A549 (cell line): ENCODE measurements around the gene KRTAP4-12.

Source experiments
- BHLHE40 ChIP-seq: IDR thresholded peaks from 2 replicates; pipeline ENCODE4 v1.6.1; 2012; ENCODE audit warnings: low read depth, low read length, inconsistent platforms
- HOXA7 ChIP-seq: fragments of 250-450 bp; sonication (Bioruptor Pico); IDR thresholded peaks from 2 replicates; pipeline ENCODE4 v1.5.0; 2020; ENCODE audit warnings: mild to moderate bottlenecking, moderate library complexity
- HOXB13 ChIP-seq: fragments of 250-450 bp; sonication (Bioruptor Pico); IDR thresholded peaks from 2 replicates; pipeline ENCODE4 v1.5.0; 2020; ENCODE audit warnings: low read depth, mild to moderate bottlenecking, moderate library complexity
- MAFK ChIP-seq: fragments of 450-650 bp; IDR thresholded peaks from 2 replicates; pipeline ENCODE4 v1.6.1; 2014; ENCODE audit not compliant: partially characterized antibody
- MYC ChIP-seq: IDR thresholded peaks from 2 replicates; pipeline ENCODE4 v1.6.1; 2012; ENCODE audit warnings: mild to moderate bottlenecking, inconsistent platforms, low read length, improper control_type of control experiment, borderline replicate concordance
- NFE2L2 ChIP-seq: fragments of 150-350 bp; conservative IDR thresholded peaks from 2 replicates; pipeline ENCODE4 v1.6.1; 2014; ENCODE audit warnings: low read length
- POLR2A ChIP-seq: IDR thresholded peaks from 2 replicates; pipeline ENCODE4 v1.6.1; 2012; ENCODE audit warnings: mild to moderate bottlenecking, low read length
- RCOR1 ChIP-seq: fragments of 150-350 bp; IDR thresholded peaks from 2 replicates; pipeline ENCODE4 v1.6.1; 2014; ENCODE audit warnings: antibody characterized with exemption, low read length, low read depth
- SREBF2 ChIP-seq: fragments of 450-650 bp; IDR thresholded peaks from 2 replicates; pipeline ENCODE4 v1.6.1; 2014; ENCODE audit warnings: mild to moderate bottlenecking, moderate library complexity
- ZC3H11A ChIP-seq: fragments of 450-650 bp; IDR thresholded peaks from 2 replicates; pipeline ENCODE4 v1.6.1; 2014; ENCODE audit warnings: antibody characterized with exemption, mild to moderate bottlenecking
- TF ChIP-seq, protein P1 (sequence below): fragments of >200 bp; sonication (Bioruptor Twin); formaldehyde crosslinking; IDR thresholded peaks from 3 replicates; pipeline ENCODE4 v1.5.1; 2016
- TF ChIP-seq, protein P2 (sequence below): fragments of 200-600 bp; sonication (generic); IDR thresholded peaks from 2 replicates; pipeline ENCODE4 v1.6.1; 2016; ENCODE audit warnings: antibody characterized with exemption, mild to moderate bottlenecking, moderate library complexity

DNA sequence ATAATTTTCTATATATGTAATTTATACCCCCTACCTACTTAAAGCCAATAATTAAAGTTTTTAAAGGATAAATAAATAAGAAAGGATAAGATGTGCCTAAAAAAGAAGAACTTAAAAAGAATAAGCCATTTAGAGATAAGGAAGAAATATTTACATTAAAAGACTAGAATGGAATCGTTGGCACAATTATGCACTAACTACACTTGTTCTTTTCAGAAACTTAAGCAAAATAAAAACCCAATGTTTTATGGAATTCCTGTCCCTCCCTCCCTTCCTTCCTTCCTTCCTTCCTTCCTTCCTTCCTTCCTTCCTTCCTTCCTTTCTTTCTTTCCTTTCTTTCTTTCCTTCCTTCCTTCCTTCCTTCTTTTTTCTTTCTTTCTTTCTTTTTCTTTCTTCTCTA is 20.9 kb upstream of the KRTAP4-12 start:
- TF ChIP-seq HOXB13 (CRISPR knock-in tag) (no peak), MYC (no peak), ZC3H11A (no peak), BHLHE40 (no peak), POLR2A (no peak), NFE2L2 (no peak), SREBF2 (no peak), MAFK (no peak), HOXA7 (CRISPR knock-in tag) (no peak), RCOR1 (no peak)
- TF ChIP-seq, protein P1, sequence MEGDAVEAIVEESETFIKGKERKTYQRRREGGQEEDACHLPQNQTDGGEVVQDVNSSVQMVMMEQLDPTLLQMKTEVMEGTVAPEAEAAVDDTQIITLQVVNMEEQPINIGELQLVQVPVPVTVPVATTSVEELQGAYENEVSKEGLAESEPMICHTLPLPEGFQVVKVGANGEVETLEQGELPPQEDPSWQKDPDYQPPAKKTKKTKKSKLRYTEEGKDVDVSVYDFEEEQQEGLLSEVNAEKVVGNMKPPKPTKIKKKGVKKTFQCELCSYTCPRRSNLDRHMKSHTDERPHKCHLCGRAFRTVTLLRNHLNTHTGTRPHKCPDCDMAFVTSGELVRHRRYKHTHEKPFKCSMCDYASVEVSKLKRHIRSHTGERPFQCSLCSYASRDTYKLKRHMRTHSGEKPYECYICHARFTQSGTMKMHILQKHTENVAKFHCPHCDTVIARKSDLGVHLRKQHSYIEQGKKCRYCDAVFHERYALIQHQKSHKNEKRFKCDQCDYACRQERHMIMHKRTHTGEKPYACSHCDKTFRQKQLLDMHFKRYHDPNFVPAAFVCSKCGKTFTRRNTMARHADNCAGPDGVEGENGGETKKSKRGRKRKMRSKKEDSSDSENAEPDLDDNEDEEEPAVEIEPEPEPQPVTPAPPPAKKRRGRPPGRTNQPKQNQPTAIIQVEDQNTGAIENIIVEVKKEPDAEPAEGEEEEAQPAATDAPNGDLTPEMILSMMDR: no peak
- TF ChIP-seq, protein P2, sequence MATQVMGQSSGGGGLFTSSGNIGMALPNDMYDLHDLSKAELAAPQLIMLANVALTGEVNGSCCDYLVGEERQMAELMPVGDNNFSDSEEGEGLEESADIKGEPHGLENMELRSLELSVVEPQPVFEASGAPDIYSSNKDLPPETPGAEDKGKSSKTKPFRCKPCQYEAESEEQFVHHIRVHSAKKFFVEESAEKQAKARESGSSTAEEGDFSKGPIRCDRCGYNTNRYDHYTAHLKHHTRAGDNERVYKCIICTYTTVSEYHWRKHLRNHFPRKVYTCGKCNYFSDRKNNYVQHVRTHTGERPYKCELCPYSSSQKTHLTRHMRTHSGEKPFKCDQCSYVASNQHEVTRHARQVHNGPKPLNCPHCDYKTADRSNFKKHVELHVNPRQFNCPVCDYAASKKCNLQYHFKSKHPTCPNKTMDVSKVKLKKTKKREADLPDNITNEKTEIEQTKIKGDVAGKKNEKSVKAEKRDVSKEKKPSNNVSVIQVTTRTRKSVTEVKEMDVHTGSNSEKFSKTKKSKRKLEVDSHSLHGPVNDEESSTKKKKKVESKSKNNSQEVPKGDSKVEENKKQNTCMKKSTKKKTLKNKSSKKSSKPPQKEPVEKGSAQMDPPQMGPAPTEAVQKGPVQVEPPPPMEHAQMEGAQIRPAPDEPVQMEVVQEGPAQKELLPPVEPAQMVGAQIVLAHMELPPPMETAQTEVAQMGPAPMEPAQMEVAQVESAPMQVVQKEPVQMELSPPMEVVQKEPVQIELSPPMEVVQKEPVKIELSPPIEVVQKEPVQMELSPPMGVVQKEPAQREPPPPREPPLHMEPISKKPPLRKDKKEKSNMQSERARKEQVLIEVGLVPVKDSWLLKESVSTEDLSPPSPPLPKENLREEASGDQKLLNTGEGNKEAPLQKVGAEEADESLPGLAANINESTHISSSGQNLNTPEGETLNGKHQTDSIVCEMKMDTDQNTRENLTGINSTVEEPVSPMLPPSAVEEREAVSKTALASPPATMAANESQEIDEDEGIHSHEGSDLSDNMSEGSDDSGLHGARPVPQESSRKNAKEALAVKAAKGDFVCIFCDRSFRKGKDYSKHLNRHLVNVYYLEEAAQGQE: no peak
